Osteocyte (in vitro differentiated cells): ENCODE data around the gene ATRAID. TPM values are rescaled to one million over a fixed set of nuclear protein-coding genes. Genes with fewer than 3 reads are reported as not detected.

Source experiments
- DNase-seq: peaks from one replicate; pipeline ENCODE4 v3.0.0; 2021; ENCODE audit warnings: mixed read lengths; ENCODE audit not compliant: unreplicated experiment; ENCODE audit errors: extremely low spot score
- H3K27ac Mint-ChIP-seq: one replicate; pipeline ENCODE4 v1.8.0; 2021; ENCODE audit warnings: mild to moderate bottlenecking, mixed read lengths; ENCODE audit not compliant: unreplicated experiment
- H3K27me3 Mint-ChIP-seq: one replicate; pipeline ENCODE4 v1.8.0; 2021; ENCODE audit warnings: mixed read lengths; ENCODE audit not compliant: unreplicated experiment
- H3K36me3 Mint-ChIP-seq: one replicate; pipeline ENCODE4 v1.8.0; 2021; ENCODE audit warnings: mixed read lengths; ENCODE audit not compliant: unreplicated experiment
- H3K4me1 Mint-ChIP-seq: one replicate; pipeline ENCODE4 v1.8.0; 2021; ENCODE audit warnings: mixed read lengths; ENCODE audit not compliant: unreplicated experiment
- H3K4me3 Mint-ChIP-seq: one replicate; pipeline ENCODE4 v1.8.0; 2021; ENCODE audit warnings: mild to moderate bottlenecking, moderate library complexity, mixed read lengths; ENCODE audit not compliant: unreplicated experiment
- H3K9me3 Mint-ChIP-seq: one replicate; pipeline ENCODE4 v1.8.0; 2021; ENCODE audit warnings: mixed read lengths; ENCODE audit not compliant: unreplicated experiment
- total RNA-seq: library from RNA; stranded (reverse); gene quantifications from 2 replicates; pipeline ENCODE4 v1.2.1, GENCODE V29; 2021
- TF ChIP-seq, protein P1 (sequence below): fragments of 200-600 bp; sonication (generic); IDR thresholded peaks from 2 replicates; pipeline ENCODE4 v1.5.0; 2021; ENCODE audit warnings: antibody characterized with exemption, mild to moderate bottlenecking, moderate library complexity

ATRAID gene
- total RNA-seq, 1 donor from 2014 or later = 125 TPM

GRCh38 chr2:27263287-27264252, 51.7 kb downstream of the ATRAID start:
- Mint-ChIP-seq H3K36me3 (no peaks in the 10 kb centered on the region), H3K9me3 (no peaks in the 10 kb centered on the region), H3K4me3 (peak overlapping the region; percentile 75), H3K27ac (no peak overlapping the region), H3K4me1 (peaks cover 25% of the 10 kb centered on the region), H3K27me3 (peaks cover 47% of the 10 kb centered on the region)
- TF ChIP-seq, protein P1, sequence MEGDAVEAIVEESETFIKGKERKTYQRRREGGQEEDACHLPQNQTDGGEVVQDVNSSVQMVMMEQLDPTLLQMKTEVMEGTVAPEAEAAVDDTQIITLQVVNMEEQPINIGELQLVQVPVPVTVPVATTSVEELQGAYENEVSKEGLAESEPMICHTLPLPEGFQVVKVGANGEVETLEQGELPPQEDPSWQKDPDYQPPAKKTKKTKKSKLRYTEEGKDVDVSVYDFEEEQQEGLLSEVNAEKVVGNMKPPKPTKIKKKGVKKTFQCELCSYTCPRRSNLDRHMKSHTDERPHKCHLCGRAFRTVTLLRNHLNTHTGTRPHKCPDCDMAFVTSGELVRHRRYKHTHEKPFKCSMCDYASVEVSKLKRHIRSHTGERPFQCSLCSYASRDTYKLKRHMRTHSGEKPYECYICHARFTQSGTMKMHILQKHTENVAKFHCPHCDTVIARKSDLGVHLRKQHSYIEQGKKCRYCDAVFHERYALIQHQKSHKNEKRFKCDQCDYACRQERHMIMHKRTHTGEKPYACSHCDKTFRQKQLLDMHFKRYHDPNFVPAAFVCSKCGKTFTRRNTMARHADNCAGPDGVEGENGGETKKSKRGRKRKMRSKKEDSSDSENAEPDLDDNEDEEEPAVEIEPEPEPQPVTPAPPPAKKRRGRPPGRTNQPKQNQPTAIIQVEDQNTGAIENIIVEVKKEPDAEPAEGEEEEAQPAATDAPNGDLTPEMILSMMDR = no peak
- DNase-seq = no peak

- TF ChIP-seq, protein P1 = no peak
- no peak overlapping the region for H3K27ac Mint-ChIP-seq
- peak overlapping the region; percentile 75 for H3K4me3 Mint-ChIP-seq
- DNase-seq = no peak
- peaks cover 25% of the 10 kb centered on the region for H3K4me1 Mint-ChIP-seq
- peaks cover 42% of the 10 kb centered on the region for H3K27me3 Mint-ChIP-seq
- no peaks in the 10 kb centered on the region for H3K36me3 Mint-ChIP-seq
- H3K9me3 Mint-ChIP-seq = no peaks in the 10 kb centered on the region
Observed at GRCh38 chr2:27264253-27264752, 52.5 kb downstream of the ATRAID start.

- H3K27ac Mint-ChIP-seq = no peak overlapping the region
- DNase-seq = peak; percentile 90
- H3K9me3 Mint-ChIP-seq = no peaks in the 10 kb centered on the region
- TF ChIP-seq, protein P1 = peak; percentile 69
- H3K36me3 Mint-ChIP-seq = no peaks in the 10 kb centered on the region
- peaks cover 25% of the 10 kb centered on the region for H3K4me1 Mint-ChIP-seq
- H3K27me3 Mint-ChIP-seq = peaks cover 42% of the 10 kb centered on the region
- peak overlapping the region; percentile 74 for H3K4me3 Mint-ChIP-seq
Observed at GRCh38 chr2:27264753-27265535, 53.1 kb downstream of the ATRAID start.

DNA sequence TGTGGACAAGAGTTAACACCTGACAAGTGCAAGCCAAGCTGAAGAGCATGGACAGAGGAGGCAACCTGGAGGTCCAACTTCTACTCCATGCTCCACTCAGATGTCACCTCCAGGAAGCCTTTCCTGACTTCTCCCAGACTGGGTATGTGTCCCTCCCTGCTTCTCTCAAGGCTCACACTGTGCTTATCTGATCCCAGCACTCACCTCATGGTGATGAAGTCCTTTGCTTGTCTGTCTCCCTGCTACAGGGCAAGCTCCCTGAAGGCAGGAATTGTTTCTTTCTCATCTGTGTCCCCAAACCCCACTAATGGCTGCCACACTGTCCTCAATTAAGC, 53.7 kb downstream of the ATRAID start:
- Mint-ChIP-seq H3K27ac (no peak overlapping the region), H3K4me3 (peak overlapping the region; percentile 15)
- TF ChIP-seq, protein P1 = no peak

More for the DNA sequence above, 53.7 kb downstream of the ATRAID start:
- DNase-seq = no peak
- H3K4me1 Mint-ChIP-seq = peaks cover 25% of the 10 kb centered on the region
- no peaks in the 10 kb centered on the region for H3K36me3 Mint-ChIP-seq
- peaks cover 42% of the 10 kb centered on the region for H3K27me3 Mint-ChIP-seq
- H3K9me3 Mint-ChIP-seq = no peaks in the 10 kb centered on the region

Other genes with a start within 250 kb of the ATRAID start
- gene MAPRE3, start 241.4 kb upstream of the ATRAID start, total RNA-seq = 9.4 and 9.5 TPM in 2 replicates
- 116 and 118 TPM in 2 replicates for gene TMEM214, start 179.1 kb upstream of the ATRAID start, total RNA-seq
- gene AGBL5, start 160.4 kb upstream of the ATRAID start, total RNA-seq = 23.4 and 23.9 TPM in 2 replicates
- 369 and 380 TPM in 2 replicates for gene OST4, start 140.4 kb upstream of the ATRAID start, total RNA-seq
- gene EMILIN1, start 133.4 kb upstream of the ATRAID start, total RNA-seq = 206 and 212 TPM in 2 replicates
- 2.0 and 2.4 TPM in 2 replicates for gene KHK, start 125.3 kb upstream of the ATRAID start, total RNA-seq
- 1.2 and 1.9 TPM in 2 replicates for gene CGREF1, start 92.9 kb upstream of the ATRAID start, total RNA-seq
- 0.48 TPM in 1 of 2 replicates, not detected in the other for gene ABHD1, start 88.2 kb upstream of the ATRAID start, total RNA-seq
- gene PREB, start 77.4 kb upstream of the ATRAID start, total RNA-seq = 42.7 and 46.3 TPM in 2 replicates
- gene PRR30, start 72.6 kb upstream of the ATRAID start, total RNA-seq = not detected in 2 replicates
- gene TCF23, start 63.0 kb upstream of the ATRAID start, total RNA-seq = not detected in 2 replicates
- 33.2 and 33.3 TPM in 2 replicates for gene SLC5A6, start 227 bp downstream of the ATRAID start, total RNA-seq
- gene CAD, start 5.3 kb downstream of the ATRAID start, total RNA-seq = 72.6 and 76.9 TPM in 2 replicates
- not detected in 2 replicates for gene SLC30A3, start 51.0 kb downstream of the ATRAID start, total RNA-seq
- not detected in 2 replicates for gene DNAJC5G, start 63.4 kb downstream of the ATRAID start, total RNA-seq
- gene TRIM54, start 70.4 kb downstream of the ATRAID start, total RNA-seq = not detected in 2 replicates
- 2.6 and 4.1 TPM in 2 replicates for gene UCN, start 96.4 kb downstream of the ATRAID start, total RNA-seq
- 76.0 and 85.5 TPM in 2 replicates for gene MPV17, start 111.1 kb downstream of the ATRAID start, total RNA-seq
- gene GTF3C2, start 144.7 kb downstream of the ATRAID start, total RNA-seq = 57.4 and 59.4 TPM in 2 replicates
- gene EIF2B4, start 158.3 kb downstream of the ATRAID start, total RNA-seq = 50.0 and 50.4 TPM in 2 replicates
- 124 and 134 TPM in 2 replicates for gene SNX17, start 158.6 kb downstream of the ATRAID start, total RNA-seq
- 15.7 and 19.1 TPM in 2 replicates for gene ZNF513, start 168.7 kb downstream of the ATRAID start, total RNA-seq
- gene PPM1G, start 197.6 kb downstream of the ATRAID start, total RNA-seq = 70.7 and 74.2 TPM in 2 replicates
- 129 and 137 TPM in 2 replicates for gene NRBP1, start 216.6 kb downstream of the ATRAID start, total RNA-seq
- gene KRTCAP3, start 230.3 kb downstream of the ATRAID start, total RNA-seq = 2.3 and 3.2 TPM in 2 replicates